Activated T-cell treated with anti-CD3 and anti-CD28 coated beads, Interleukin-2, amount 50 U/mL, for 4 hours (primary cell): ENCODE measurements around the gene SNTG2. TPM values are rescaled to one million over a fixed set of nuclear protein-coding genes. Genes with fewer than 3 reads are reported as not detected.

Source experiments
- ATAC-seq, 2 donors: fragments of 200-7000 bp; cut with Tn5 transposase; one replicate each; pipeline ENCODE4 v1.10.0; 2021
- DNase-seq: peaks from one replicate; pipeline ENCODE4 v3.0.0-alpha.2; 2020
- H3K27me3 Mint-ChIP-seq: one replicate; pipeline ENCODE4 v1.8.0; 2021; ENCODE audit warnings: low read depth, mixed read lengths
- H3K36me3 Mint-ChIP-seq: one replicate; pipeline ENCODE4 v1.8.0; 2022; ENCODE audit warnings: mixed read lengths; ENCODE audit not compliant: insufficient read depth
- H3K4me1 Mint-ChIP-seq: one replicate; pipeline ENCODE4 v1.8.0; 2021; ENCODE audit warnings: low read depth, mixed read lengths
- H3K4me3 Mint-ChIP-seq: one replicate; pipeline ENCODE4 v1.8.0; 2021; ENCODE audit warnings: mild to moderate bottlenecking, moderate library complexity, mixed read lengths
- H3K9me3 Mint-ChIP-seq: one replicate; pipeline ENCODE4 v1.8.0; 2021; ENCODE audit warnings: mixed read lengths
- total RNA-seq, 3 donors: library from RNA; stranded (reverse); gene quantifications; one replicate each; pipeline ENCODE4 v1.2.1, GENCODE V29; 2021

SNTG2 gene
- total RNA-seq, 3 donors from 2014 or later: 0.22 to 1.0 (median 0.98) TPM

- no peaks in the 10 kb centered on the region for H3K9me3 Mint-ChIP-seq
- H3K4me1 Mint-ChIP-seq: no peaks in the 10 kb centered on the region
- no peak for DNase-seq
- H3K27me3 Mint-ChIP-seq: no peaks in the 10 kb centered on the region
- no peak overlapping the region for H3K4me3 Mint-ChIP-seq
- no peaks in the 10 kb centered on the region for H3K36me3 Mint-ChIP-seq
- no peak for ATAC-seq
Observed at GRCh38 chr2:1233281-1233680, 282.6 kb downstream of the SNTG2 start.

DNA sequence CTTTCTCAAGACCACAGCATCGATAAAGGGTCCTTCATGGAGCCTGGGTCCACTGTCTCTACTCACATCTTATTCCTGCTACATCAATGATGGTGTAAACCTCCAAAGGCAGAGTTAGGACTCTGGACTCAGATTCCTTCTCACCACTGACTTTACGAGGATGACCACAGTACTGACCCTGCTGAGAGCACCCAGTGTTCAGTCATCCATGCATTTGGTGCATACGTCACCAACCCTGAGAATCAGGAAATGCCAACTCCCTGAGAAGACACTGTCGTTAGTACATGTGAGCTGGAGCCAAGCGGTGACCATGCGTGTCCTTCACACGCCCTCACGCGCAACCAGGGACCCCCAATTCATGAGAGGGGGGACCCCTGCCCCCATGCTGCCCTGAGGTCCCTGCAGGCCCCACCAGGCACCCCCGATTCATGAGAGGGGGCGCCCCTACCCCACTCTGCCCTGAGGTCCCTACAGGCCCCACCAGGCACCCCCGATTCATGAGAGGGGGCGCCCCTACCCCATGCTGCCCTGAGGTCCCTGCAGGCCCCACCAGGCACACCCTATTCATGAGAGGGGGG, 284.2 kb downstream of the SNTG2 start:
- Mint-ChIP-seq H3K4me1 (no peaks in the 10 kb centered on the region), H3K9me3 (no peaks in the 10 kb centered on the region), H3K36me3 (no peaks in the 10 kb centered on the region), H3K4me3 (no peak overlapping the region), H3K27me3 (no peaks in the 10 kb centered on the region)
- ATAC-seq: no peak
- DNase-seq: no peak

DNA sequence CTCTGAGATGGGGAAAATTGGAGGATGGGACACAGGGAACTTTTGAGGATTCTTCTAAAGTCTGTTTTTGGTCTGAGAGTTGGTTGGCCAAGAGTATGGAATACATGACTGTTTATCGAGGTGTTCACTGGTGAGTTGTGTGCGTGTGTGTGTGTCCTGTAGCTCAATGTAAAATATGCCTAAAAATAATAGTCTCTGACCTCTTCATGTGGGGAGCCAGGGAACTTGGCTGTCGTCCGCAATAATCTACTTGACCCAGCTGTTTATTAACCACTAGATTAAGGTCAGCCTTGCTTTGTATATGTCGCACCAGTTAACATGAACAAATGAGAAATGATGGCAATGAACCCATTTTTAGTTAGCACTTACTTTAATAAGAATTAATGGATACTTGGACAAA, 285.2 kb downstream of the SNTG2 start:
- no peak overlapping the region for H3K4me3 Mint-ChIP-seq
- no peak for DNase-seq

DNA sequence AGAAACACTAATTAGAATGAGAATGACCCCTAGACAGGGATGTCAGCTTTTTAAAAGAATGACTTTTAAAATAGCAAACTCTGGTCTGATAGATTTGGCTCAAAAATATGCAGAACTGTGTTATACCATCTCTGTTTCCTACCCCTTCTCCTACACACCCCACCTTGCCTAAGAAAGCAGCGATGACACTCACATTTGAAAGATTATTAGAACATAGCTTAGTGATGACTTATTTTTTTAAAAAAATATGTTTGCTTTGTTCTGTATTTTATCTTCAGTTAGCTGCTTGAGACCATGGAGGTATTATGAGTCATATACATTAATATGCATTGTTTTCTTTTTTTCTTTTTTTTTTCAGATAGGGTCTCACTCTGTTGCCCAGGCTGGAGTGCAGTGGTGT, 286.0 kb downstream of the SNTG2 start:
- H3K4me1 Mint-ChIP-seq: no peaks in the 10 kb centered on the region
- no peaks in the 10 kb centered on the region for H3K9me3 Mint-ChIP-seq
- H3K27me3 Mint-ChIP-seq: no peaks in the 10 kb centered on the region
- no peaks in the 10 kb centered on the region for H3K36me3 Mint-ChIP-seq
- no peak overlapping the region for H3K4me3 Mint-ChIP-seq
- ATAC-seq (no peak), DNase-seq (no peak)

More for the DNA sequence above, 285.2 kb downstream of the SNTG2 start:
- no peaks in the 10 kb centered on the region for H3K36me3 Mint-ChIP-seq
- H3K4me1 Mint-ChIP-seq: no peaks in the 10 kb centered on the region
- no peaks in the 10 kb centered on the region for H3K9me3 Mint-ChIP-seq
- no peaks in the 10 kb centered on the region for H3K27me3 Mint-ChIP-seq
- no peak for ATAC-seq

- Mint-ChIP-seq H3K9me3 (no peaks in the 10 kb centered on the region), H3K36me3 (no peaks in the 10 kb centered on the region), H3K4me3 (no peak overlapping the region), H3K27me3 (no peaks in the 10 kb centered on the region), H3K4me1 (no peaks in the 10 kb centered on the region)
- DNase-seq (no peak), ATAC-seq (no peak)
Observed at GRCh38 chr2:1237783-1238182, 287.1 kb downstream of the SNTG2 start.

- H3K4me1 Mint-ChIP-seq: no peaks in the 10 kb centered on the region
- no peaks in the 10 kb centered on the region for H3K36me3 Mint-ChIP-seq
- no peaks in the 10 kb centered on the region for H3K27me3 Mint-ChIP-seq
- ATAC-seq (no peak), DNase-seq (no peak)
- no peaks in the 10 kb centered on the region for H3K9me3 Mint-ChIP-seq
- H3K4me3 Mint-ChIP-seq: no peak overlapping the region
Observed at GRCh38 chr2:1238598-1239138, 288.0 kb downstream of the SNTG2 start.

- ATAC-seq (no peak), DNase-seq (no peak)
- no peaks in the 10 kb centered on the region for H3K27me3 Mint-ChIP-seq
- no peaks in the 10 kb centered on the region for H3K36me3 Mint-ChIP-seq
- no peaks in the 10 kb centered on the region for H3K9me3 Mint-ChIP-seq
- H3K4me3 Mint-ChIP-seq: no peak overlapping the region
- peaks cover 3% of the 10 kb centered on the region for H3K4me1 Mint-ChIP-seq
Observed at GRCh38 chr2:1245193-1245592, 294.5 kb downstream of the SNTG2 start.

- H3K9me3 Mint-ChIP-seq: no peaks in the 10 kb centered on the region
- peaks cover 8% of the 10 kb centered on the region for H3K4me1 Mint-ChIP-seq
- no peaks in the 10 kb centered on the region for H3K27me3 Mint-ChIP-seq
- no peak for DNase-seq
- no peak overlapping the region for H3K4me3 Mint-ChIP-seq
- ATAC-seq: no peak
- H3K36me3 Mint-ChIP-seq: no peaks in the 10 kb centered on the region
Observed at GRCh38 chr2:1246239-1246638, 295.6 kb downstream of the SNTG2 start.

GRCh38 chr2:1246991-1247390, 296.3 kb downstream of the SNTG2 start:
- ATAC-seq (no peak), DNase-seq (no peak)

GRCh38 chr2:1248187-1248586, 297.5 kb downstream of the SNTG2 start:
- DNase-seq: no peak
- H3K36me3 Mint-ChIP-seq: no peaks in the 10 kb centered on the region
- H3K9me3 Mint-ChIP-seq: no peaks in the 10 kb centered on the region
- H3K4me1 Mint-ChIP-seq: peaks cover 8% of the 10 kb centered on the region
- H3K4me3 Mint-ChIP-seq: no peak overlapping the region
- no peak for ATAC-seq
- H3K27me3 Mint-ChIP-seq: no peaks in the 10 kb centered on the region

More at GRCh38 chr2:1246991-1247390, 296.3 kb downstream of the SNTG2 start:
- H3K9me3 Mint-ChIP-seq: no peaks in the 10 kb centered on the region
- H3K4me1 Mint-ChIP-seq: peaks cover 8% of the 10 kb centered on the region
- H3K4me3 Mint-ChIP-seq: no peak overlapping the region
- no peaks in the 10 kb centered on the region for H3K27me3 Mint-ChIP-seq
- H3K36me3 Mint-ChIP-seq: no peaks in the 10 kb centered on the region

DNA sequence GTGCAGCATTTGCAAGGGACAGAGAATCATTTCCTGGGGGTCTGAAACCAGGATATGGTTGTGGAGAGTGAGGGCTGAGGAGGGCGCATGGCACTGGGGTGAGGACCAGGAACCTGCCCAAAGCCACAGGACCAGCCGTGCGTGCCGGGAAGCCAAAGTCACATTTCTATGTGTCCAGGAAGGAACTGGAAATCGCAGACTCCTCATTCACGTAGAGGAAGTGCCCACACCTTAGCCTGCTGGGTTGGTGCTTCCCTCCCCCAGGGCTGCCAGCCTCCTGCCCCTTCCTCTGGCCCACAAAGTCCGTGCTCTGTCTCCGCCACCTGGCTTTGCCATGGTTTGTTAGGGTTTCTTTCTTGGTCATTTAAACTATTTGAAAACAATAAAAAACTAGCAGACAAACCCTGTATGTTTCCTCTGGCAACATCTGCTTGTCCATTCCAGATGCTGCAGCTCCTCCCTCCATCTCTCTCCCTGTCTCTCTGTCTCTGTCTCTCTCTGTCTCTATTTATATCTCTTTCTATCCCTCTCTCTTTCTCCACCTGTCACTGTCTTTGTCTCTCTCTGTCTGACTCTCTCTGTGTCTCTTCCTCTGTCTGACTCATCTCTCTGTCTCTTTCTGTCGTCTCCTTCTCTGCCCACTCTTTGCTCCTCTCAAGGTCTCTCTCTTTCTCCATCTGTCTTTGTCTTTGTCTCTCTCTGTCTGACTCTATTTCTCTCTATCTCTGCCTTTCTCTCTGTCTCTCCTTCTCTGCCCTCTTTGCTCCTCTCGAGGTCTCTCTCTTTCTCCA, 299.4 kb downstream of the SNTG2 start:
- no peak for DNase-seq
- no peak for ATAC-seq
- Mint-ChIP-seq H3K36me3 (no peaks in the 10 kb centered on the region), H3K9me3 (no peaks in the 10 kb centered on the region), H3K4me1 (peaks cover 11% of the 10 kb centered on the region), H3K4me3 (no peak overlapping the region), H3K27me3 (peaks cover 4% of the 10 kb centered on the region)

- Mint-ChIP-seq H3K4me1 (peaks cover 11% of the 10 kb centered on the region), H3K4me3 (no peak overlapping the region), H3K9me3 (no peaks in the 10 kb centered on the region), H3K27me3 (peaks cover 4% of the 10 kb centered on the region), H3K36me3 (no peaks in the 10 kb centered on the region)
- no peak for DNase-seq
- no peak for ATAC-seq
Observed at GRCh38 chr2:1251520-1251919, 300.9 kb downstream of the SNTG2 start.

DNA sequence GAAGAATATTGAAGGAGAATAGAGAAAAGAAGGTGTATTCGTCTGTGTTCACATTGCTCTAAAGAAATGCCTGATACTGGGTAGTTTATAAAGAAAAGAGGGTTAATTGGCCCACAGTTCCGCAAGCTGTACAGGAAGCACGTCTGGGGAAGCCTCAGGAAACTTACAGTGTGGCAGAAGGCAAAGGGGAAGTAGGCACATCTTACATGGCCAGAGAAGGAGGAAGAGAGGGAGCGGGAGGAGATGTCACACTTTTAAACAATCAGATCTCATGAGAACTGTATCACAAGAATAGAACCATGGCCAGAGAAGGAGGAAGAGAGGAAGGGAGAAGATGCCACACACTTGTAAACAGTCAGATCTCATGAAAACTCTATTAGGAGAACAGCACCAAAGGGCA, 303.0 kb downstream of the SNTG2 start:
- DNase-seq: no peak
- no peak for ATAC-seq
- H3K9me3 Mint-ChIP-seq: no peaks in the 10 kb centered on the region
- H3K4me3 Mint-ChIP-seq: no peak overlapping the region
- peaks cover 11% of the 10 kb centered on the region for H3K4me1 Mint-ChIP-seq
- no peaks in the 10 kb centered on the region for H3K36me3 Mint-ChIP-seq
- H3K27me3 Mint-ChIP-seq: peaks cover 4% of the 10 kb centered on the region

DNA sequence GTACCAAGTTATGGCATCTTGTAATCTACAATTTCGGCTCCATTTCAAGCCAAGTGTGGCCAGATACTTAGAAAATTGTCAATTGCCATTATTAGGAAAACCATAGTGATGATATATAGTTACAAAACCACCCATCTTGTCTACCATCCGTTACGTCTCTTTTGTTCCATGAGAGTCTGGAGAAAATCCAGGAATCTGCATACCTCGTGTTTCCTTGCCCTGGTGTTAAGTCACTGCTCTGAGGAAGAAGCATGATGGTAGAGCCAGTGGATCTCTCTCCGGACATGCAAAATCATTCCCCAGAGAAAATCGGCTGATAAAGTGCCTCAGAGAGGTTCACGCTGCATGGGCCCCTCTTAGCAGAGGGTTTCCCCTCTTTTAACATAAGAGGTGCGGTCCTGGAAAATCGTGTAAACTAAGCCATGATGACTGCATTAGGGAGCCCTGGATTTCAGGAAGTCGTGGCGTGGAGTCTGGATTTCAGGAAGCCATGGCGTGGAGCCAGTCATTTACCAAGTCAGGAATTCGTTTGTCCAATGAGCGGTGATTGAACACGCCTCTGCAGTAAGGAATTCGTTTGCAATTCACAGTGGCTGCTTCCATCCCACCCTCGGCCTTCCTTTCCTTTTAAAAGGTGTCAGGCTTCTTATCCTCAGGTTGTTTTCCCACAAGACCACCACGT, 304.2 kb downstream of the SNTG2 start:
- Mint-ChIP-seq H3K27me3 (peaks cover 4% of the 10 kb centered on the region), H3K36me3 (no peaks in the 10 kb centered on the region), H3K9me3 (no peaks in the 10 kb centered on the region), H3K4me1 (peaks cover 9% of the 10 kb centered on the region), H3K4me3 (no peak overlapping the region)
- ATAC-seq: no peak
- no peak for DNase-seq
